HG02970 (cell line): ENCODE data around the gene HAPLN2.

Experiments
- ATAC-seq: cut with Tn5 transposase; IDR thresholded peaks from one replicate; pipeline ENCODE4 v1.9.1; 2021; ENCODE audit warnings: mild to moderate bottlenecking, moderate library complexity, moderate number of reproducible peaks; ENCODE audit not compliant: unreplicated experiment, low FRiP score

Gene HAPLN2

GRCh38 chr1:156659661-156659987 lies 40.4 kb downstream of the HAPLN2 start:
- peak; percentile 5 for ATAC-seq

GRCh38 chr1:156659988-156660751 lies 41.0 kb downstream of the HAPLN2 start:
- peak; percentile 77 for ATAC-seq

- ATAC-seq, result no peak
These were observed 41.5 kb downstream of the HAPLN2 start for GRCh38 chr1:156660752-156661112.

GRCh38 chr1:156662005-156662799 lies 43.0 kb downstream of the HAPLN2 start:
- ATAC-seq, result no peak

- no peak for ATAC-seq
These were observed 43.5 kb downstream of the HAPLN2 start for GRCh38 chr1:156662800-156663055.

- no peak for ATAC-seq
These were observed 44.0 kb downstream of the HAPLN2 start for GRCh38 chr1:156663178-156663577.

GRCh38 chr1:156664046-156664766 lies 45.0 kb downstream of the HAPLN2 start:
- ATAC-seq, result no peak

- no peak for ATAC-seq
These were observed 45.7 kb downstream of the HAPLN2 start for GRCh38 chr1:156664767-156665411.

- ATAC-seq, result no peak
These were observed 46.3 kb downstream of the HAPLN2 start for GRCh38 chr1:156665539-156665938.

GRCh38 chr1:156666862-156667609 lies 47.8 kb downstream of the HAPLN2 start:
- no peak for ATAC-seq

GRCh38 chr1:156667610-156667967 lies 48.4 kb downstream of the HAPLN2 start:
- ATAC-seq, result no peak

GRCh38 chr1:156667968-156668709 lies 48.9 kb downstream of the HAPLN2 start:
- ATAC-seq, result no peak

- no peak for ATAC-seq
These were observed 49.8 kb downstream of the HAPLN2 start for GRCh38 chr1:156668801-156669637.

GRCh38 chr1:156669794-156670193 lies 50.6 kb downstream of the HAPLN2 start:
- ATAC-seq, result no peak

GRCh38 chr1:156670359-156670758 lies 51.1 kb downstream of the HAPLN2 start:
- ATAC-seq, result no peak

GRCh38 chr1:156670791-156671190 lies 51.6 kb downstream of the HAPLN2 start:
- no peak for ATAC-seq

- ATAC-seq, result no peak
These were observed 52.6 kb downstream of the HAPLN2 start for GRCh38 chr1:156671804-156672203.

- no peak for ATAC-seq
These were observed 54.3 kb downstream of the HAPLN2 start for GRCh38 chr1:156673387-156674121.
